Bone marrow (tissue), 2 donors: ENCODE results near the gene PLP1.
"Not testable (repeated sequence)": the region's sequence is repeated elsewhere in the genome, so short reads cannot be mapped to it uniquely, and the experiment has no call there.

Source experiments
- DNase-seq, 2 donors: peaks; one replicate each; lab custom pipeline; 2025; lab: John Stamatoyannopoulos, UW

PLP1 gene

DNA sequence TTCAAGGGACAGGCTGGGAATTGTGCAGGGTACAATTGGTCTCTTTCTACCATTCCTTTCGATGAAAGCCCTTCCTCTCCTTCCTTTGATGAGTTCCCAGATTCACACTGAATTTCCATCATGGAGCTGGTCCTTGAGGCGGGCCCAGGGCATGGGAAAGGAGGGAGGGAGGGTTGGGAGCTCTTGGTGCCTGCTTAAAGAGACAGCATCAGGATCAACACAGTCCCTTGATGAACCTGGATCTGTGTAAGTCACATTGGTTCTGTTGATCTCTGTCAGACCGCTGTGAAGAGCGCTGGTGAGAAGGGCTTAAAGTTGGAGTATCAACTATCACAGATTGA, 4.4 kb downstream of the PLP1 start:
- DNase-seq, result no peak

DNA sequence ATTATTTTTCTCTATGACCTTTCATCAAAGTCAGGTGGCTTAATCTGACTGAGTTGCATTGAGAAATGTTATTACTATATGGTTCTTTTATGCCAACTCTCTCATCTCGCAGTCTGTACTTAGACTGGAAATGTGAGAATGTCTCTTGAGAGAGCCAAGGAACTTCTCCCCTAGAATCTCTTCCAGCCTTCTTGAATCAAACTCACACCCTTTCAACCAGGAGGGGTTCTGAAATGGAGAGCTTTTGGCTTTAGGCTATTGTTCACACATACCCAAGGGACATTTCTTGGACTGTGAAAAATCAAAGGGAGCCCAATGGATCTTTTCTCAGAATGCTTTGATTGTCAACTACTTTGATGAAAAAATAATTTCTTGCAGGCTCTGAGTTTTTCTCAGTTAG, 5.1 kb downstream of the PLP1 start:
- no peak for DNase-seq

DNA sequence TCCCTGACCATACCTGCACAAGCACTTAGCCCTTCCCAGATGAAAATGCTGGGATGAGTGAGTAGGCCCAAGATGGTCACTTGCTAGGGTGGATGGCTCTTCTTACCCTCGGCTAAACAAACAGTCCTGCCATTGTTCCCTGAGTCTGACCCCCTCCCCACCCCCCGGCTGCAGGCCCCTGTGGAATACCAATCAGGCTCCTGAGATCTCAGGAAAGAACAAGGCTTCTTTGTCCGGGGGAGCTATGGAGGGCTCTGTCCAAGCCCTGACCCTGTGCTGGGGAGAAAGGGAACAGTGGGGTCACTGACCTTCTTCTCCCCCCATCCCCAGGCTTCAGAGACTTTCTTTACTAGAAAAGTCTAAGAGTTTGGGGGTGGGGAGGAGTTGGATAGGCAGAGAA, 6.0 kb downstream of the PLP1 start:
- DNase-seq, result no peak

DNA sequence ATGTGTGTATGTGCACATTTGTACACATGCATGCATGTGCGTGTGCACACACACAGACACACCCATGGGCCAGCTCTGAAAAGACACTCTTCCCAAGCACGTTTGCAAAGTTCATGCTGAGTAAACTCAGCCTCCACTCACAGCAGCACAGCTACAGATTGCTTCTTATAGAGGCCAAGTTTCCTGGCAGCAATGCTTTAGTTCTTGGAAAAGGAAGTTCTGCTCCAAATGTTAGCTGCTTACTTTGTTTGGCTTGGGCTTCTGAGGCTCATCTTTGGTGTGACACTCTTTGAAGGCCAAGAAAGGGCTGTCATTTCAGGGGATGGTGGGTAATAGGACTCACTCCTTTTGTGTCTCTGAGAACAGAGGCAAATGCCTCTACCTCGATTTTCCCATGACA, 6.6 kb downstream of the PLP1 start:
- DNase-seq, result no peak

DNA sequence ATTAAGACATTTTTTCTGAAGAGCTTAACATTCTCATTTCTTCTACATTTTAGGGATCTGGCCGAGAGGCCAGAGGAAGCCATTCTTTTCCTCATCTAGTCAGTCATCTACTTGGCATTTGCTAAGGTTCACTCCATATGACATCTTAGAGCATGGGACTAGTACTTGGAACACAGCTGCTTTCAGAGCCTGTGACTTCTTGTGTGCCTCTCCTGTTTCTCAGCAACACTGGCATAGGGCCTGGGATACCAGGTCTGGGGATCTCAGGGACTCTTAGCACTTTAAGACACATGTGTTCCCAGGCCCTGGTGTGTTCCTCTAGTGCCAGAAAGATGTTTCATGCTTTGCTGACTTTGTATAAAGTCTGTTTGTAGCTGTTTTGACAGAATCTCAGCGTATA, 7.3 kb downstream of the PLP1 start:
- DNase-seq, result no peak

DNA sequence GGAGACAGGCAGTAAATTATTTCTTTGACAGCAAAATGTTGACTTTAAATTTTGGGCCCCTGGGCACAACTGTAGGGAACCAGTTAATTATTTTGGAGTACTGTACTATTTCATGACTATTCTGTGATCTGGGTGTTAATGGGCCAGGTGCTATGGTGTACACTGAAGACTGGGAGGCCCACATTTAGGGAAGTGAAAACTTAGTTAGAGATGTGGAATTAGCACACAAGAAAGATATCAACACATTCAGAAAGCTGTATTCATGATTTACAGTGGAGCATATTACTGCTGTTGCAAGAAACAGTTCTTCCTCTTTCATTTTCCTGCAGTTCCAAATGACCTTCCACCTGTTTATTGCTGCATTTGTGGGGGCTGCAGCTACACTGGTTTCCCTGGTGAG, 12.4 kb downstream of the PLP1 start:
- DNase-seq, result no peak

DNA sequence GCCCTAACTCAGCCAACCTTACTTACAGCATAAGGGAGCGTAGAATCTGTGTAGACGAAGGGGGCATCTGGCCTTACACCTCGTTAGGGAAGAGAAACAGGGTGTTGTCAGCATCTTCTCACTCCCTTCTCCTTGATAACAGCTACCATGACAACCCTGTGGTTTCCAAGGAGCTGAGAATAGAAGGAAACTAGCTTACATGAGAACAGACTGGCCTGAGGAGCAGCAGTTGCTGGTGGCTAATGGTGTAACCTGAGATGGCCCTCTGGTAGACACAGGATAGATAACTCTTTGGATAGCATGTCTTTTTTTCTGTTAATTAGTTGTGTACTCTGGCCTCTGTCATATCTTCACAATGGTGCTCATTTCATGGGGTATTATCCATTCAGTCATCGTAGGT, 14.6 kb downstream of the PLP1 start:
- DNase-seq, result no peak

DNA sequence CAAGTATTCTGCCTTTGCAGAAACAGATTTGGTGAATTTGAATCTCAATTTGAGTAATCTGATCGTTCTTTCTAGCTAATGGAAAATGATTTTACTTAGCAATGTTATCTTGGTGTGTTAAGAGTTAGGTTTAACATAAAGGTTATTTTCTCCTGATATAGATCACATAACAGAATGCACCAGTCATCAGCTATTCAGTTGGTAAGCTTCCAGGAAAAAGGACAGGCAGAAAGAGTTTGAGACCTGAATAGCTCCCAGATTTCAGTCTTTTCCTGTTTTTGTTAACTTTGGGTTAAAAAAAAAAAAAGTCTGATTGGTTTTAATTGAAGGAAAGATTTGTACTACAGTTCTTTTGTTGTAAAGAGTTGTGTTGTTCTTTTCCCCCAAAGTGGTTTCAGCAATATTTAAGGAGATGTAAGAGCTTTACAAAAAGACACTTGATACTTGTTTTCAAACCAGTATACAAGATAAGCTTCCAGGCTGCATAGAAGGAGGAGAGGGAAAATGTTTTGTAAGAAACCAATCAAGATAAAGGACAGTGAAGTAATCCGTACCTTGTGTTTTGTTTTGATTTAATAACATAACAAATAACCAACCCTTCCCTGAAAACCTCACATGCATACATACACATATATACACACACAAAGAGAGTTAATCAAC, 15.3 kb downstream of the PLP1 start:
- no peak for DNase-seq

DNA sequence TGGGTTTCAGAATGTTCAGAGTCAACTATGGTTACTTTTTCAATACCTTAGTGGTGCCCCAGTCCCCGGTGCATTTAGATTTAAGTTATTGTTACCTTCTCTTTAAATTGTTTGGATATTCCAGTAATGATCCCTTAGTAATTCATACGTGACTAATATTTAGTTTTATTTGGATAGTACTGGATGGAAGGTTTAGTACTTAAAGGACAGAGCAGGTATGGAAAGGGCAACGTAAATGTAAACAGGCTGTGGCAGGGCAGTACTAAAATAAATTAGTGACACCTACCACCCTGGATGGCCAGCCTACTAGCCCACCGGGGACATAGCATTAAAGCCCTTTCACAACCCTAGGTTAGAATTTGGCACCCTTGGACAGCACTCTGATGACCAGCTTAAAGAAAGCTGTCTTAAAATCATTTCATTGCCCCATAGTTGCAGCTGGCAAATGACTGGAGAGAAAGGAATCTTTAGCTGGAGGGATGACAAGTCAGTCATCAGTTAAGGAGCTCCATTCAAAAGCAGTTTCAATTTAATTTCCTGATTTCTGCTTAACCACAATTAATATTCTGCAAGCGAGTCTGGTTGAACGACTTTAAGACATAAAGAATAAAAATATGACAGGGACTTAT, 16.4 kb downstream of the PLP1 start:
- no peak for DNase-seq

DNA sequence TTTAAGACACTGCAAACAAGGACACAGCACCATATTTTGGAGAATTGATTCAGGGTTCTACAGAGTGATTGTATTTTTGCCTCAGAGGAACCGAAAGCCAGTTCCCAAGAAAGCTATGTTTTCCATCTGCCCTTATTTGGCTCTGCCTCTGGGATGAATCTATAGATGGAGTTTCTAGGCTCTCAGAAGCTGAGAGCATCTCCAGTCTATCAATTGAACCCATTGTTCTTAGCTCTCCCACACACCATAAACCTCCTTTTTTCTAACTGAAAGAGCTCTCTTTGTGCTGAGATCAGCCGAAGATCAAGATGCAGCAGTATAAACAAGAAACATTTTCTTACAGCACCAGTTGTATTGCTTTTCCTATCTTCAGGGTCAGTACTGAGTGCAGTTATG, 16.9 kb downstream of the PLP1 start:
- DNase-seq, result no peak

DNA sequence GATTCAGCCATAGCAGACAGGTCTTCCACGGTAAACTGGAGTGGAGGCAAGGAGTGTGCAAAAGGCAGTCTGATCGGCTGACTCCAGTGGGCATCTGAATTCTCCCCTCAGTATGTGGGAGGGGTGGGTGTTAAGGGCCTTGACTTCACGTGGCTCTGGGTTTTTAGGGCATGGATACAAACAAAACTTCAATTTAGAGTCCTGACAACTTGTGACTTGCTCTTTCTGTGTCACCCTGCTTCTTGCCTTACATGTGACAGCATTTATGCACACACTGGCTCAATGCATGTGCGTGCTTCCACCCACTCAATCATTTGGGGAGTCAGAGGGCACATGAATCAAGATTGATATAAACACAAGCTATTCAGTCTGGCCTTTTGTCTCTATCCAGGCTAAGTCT, 17.5 kb downstream of the PLP1 start:
- no peak for DNase-seq

DNA sequence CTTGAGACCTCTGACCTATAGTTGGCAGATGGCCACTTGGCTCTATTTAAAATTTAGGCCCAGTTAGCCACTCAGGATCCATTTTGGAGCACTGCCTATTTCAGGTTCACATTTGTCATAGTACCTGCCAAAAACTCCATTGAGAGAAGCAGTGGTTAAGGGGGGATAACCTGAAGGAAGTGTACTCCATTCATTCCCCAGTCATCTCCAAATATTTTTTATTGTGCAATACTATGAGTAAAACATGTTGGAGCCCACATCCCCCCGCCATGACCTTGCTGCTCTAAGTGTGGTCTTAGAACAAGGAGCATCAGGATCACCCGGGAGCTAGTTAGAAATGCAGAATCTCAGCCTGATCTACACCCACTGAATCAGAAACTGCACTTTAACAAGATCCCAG, 21.1 kb downstream of the PLP1 start:
- no peak for DNase-seq

DNA sequence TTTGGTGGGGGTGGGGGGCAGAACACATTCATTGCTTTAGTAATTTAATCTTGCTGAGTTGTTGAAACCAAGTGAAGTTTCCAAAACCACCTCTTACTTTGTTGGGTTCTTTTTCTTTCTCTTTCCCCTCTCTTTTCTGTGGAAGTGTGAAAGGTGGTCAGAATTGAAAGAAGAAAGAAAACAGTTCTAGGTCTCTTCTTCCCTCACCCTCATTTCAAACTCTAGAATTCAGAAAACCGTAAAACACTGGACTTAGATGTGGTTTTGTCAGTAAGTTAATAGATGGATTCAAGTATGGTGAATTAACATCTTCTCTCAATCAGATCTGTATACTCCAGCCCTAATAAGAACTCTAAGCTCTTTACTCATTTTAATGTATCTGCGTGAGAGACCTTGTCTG, 23.7 kb downstream of the PLP1 start:
- DNase-seq, result no peak

DNA sequence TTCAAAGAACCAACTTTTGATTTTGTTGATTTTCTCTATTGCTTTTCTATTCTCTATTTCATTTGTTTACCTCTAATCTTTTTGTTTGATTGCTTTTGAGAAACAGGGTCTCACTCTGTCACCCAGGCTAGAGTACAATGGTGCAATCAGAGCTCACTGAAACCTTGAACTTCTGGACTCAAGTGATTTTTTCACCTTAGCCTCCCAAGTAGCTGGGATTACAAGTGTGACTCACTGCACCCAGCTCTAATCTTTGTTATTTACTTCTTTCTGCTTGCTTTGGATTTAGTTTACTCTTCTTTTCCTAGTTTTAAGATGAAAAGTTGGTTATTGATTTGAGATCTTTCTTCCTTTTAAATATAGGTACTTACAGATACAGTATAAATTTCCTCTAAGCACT, 29.2 kb downstream of the PLP1 start:
- no peak for DNase-seq

DNA sequence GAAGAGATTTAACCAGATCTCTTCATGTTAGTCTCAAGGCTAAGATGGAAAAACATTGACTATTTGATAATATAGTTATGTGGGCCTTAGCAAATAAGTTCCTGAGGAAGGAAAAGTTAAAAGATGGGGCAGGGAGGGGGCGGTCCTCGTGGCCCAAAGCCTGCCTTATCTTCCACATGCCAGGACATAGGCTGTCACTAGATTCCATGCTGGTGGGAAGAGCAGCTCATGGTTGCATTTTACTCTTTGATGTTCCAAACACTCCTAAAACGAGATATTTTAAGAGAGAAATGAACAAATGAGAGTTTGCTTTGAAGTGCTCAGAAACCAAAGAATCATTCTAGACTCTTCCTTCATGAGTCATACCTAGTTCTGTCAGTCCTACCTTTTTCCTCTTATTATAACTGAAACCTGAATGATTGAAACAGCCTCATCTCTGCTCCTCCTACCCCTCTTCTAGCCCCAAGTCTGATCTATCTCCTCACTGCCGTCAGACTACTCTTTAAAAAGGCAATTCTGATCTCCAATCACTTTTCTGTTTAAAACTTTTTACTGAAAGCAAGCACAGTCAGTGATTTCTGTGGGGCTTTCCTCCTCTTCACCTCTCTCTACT, 30.3 kb downstream of the PLP1 start:
- DNase-seq, result no peak

DNA sequence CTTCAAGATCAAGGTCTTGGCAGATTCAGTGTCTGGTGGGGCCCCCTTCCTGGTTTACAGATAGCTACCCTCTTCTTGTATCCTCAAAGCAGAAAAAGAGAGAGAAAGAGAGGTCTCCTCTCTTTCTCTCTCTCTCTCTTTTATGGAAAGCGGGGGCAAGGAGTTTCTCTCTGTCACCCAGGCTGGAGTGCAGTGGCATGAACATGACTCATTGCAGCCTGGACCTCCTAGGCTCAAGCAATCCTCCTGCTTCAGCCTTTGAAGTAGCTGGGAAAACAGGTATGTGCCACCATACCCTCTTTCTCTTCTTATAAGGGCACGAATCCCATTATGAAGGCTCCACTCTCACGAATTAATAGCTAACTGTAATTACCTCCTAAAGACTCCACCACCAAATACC, 35.2 kb downstream of the PLP1 start:
- no peak for DNase-seq

DNA sequence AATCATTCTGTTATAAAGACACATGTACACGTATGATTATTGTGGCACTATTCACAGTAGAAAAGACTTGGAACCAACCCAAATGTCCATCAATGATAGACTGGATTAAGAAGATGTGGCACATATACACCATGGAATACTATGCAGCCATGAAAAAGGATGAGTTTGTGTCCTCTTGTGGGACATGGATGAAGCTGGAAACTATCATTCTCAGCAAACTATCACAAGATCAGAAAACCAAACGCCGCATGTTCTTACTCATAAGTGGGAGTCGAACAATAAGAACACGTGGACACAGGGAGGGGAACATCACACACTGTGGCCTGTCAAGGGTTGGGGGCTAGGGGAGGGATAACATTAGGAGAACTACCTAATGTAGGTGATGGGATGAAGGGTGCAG, 40.5 kb downstream of the PLP1 start:
- DNase-seq, result not testable (repeated sequence)

DNA sequence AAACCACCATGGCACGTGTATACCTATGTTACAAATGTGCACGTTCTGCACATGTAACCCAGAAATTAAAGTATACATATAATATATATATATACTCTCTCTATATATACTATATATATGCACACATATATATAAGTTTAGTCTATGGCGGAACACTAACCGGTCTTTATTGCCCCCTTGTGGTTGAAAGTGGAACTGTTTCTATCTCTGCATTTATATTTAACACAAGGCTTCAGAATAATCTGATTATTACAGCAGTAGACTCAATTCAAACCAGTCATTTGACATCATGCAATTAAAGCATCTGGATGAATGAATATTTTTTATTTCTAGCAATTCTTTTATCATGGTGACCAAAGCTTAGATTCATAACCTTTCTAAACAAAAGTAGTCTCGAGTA, 40.9 kb downstream of the PLP1 start:
- peak in 1 of 2 donors; percentile 4 for DNase-seq

DNA sequence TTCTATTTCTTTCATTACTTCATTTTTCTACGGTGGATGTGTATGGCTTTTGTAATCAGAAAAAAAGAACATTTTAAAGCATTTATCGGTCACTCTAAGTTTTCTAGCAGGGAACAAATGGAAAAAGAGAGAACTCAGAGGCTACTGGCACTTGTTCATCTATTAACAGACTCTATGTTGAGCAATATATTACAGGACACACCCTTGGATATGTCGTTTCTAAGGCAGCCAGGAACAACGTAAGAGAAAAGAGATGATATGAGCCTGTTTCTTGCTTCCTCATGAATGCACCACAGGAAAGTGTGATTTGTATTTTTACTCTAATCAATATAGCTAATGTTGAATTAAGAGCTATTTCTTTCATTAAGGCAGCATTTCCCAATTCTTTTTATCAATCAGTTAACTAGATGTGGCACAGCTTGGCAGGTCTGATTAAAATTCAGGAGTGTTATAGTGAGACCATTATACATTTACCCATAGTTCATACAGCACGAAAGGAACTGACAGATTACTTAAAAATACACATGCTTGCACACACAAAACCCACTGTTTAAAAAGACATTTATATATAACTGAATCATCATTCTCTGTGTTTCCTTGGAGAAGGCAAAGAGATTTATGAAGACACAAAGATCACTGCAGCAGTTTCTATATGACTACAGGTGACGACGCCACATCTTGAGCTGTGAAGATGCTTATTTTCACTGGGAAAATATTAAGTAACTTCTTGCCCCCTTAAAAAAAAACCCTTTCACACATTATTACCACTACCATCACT, 42.4 kb downstream of the PLP1 start:
- DNase-seq, result no peak

DNA sequence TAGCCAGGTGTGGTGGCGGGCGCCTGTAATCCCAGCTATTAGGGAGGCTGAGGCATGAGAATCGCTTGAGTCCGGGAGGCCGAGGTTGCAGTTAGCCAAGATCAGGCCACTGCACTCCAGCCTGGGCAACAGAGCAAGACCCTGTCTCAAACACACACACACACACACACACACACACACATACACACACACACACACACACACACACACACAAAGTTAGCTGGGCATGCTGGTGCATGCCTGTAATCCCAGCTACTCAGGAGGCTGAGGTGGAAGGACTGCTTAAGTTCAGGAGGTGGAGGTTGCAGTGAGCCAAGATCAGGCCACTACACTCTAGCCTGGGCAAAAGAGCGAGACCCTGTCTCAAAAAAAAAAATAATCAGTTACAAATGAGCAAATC, 44.2 kb downstream of the PLP1 start:
- DNase-seq, result not testable (repeated sequence)

DNA sequence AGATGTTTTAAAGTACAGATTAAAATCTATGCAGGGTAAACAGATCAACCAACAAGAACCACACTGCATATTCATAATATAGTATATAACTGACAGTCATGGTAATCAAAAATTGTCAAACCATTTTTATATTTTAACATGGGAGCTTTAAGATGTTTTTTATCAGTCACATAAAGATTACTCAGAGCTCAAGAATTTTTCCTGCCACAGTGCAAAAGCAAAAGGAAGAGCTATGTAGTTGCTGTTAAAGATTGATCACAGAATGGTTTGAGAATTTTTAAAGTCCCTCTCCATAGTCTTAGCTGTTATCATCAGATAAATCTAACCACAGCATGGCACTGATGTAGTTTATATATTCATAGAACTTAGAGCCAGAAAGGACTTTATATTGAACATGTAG, 47.0 kb downstream of the PLP1 start:
- DNase-seq, result no peak

DNA sequence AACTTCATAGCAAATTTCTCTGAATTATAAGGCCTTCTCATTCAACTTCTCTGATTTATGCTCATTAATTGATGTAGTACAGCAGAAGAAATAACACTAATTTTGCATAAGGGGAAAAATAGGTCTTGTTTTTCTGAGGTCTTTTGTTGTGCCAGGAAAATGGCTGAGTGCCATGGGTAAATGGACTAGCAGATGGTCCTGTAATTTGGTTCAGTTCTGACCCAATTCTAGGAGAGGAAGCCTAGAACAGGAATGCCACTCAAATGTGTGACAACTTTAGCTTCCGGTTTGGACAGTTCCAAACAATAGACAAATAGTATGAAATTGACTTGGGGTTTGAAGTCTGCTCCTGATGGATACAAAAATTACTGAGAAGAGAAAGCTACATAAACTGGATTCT, 49.2 kb downstream of the PLP1 start:
- DNase-seq, result no peak

DNA sequence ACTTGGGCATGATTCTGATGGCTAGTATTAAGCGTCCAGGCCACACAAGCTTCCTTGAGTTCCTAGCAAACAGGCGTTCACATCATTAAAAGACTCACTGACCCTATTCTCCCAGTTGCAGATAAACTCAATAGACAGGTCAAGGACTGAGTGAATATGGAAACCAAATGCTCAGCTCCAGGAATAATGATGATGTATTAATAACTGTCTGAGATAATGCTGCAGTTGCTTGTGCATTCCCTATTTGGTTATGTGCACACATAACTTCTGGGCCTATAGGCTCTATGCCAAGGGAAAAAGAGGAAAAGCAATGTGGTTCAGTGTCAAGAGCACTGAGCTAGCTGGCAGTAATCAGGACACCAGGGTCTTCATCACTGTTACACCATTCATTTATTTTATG, 51.9 kb downstream of the PLP1 start:
- DNase-seq, result no peak
